ENCODE measurements around the gene OR56A4.
A peak's percentile ranks its signal among the peaks of the same experiment; 100 is the strongest.
"Not testable (repeated sequence)": the region's sequence is repeated elsewhere in the genome, so short reads cannot be mapped to it uniquely, and the experiment has no call there.

Gene OR56A4

DNA sequence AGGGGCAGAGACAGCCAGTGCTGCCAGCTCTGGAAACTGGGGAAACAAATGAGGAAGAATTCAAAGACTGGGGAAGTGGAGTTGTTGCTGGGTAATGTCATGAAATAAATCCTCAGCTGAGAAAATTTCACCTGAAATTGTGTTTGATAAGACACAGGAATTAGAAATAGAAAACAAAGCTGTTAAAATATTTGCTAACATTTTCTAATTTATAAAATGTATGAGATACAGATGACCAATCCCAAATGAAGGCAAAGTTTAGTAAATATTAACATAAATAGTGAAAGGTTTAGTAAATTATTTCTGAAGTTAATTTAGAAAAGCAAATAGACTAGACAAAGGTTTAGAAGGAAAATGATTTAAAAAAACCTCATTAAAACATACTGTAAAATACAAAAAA is 38.4 kb downstream of the OR56A4 start, which contains the start of gene OR56A5:
OR56A5 (minus strand) TSS at position 101 of the 400 bp plus-strand sequence; CDS start at position 101, 0 bp downstream.
- CTCF ChIA-PET: no interaction called here

DNA sequence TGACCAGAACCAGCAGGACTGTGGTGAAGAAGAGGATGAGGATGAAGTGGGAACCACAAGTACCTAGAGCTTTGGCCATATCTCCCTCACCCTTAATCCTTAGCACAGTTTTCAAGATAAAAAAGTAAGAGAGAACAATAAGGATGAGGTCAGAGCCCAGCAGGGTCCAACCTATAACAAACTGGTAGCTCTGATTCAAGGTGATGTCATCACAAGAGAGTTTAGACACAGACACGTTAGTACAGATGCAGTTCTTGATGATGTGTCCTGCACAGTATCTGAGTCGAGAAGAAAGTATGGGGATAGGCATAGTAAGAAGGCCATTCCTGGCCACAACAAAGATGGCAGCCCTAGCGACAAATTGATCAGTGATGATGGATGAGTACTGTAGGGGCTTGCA is 39.0 kb downstream of the OR56A4 start:
- Histone ChIP-seq H3K9me3 (ENCODE audit: control insufficient read depth, insufficient read depth, low read depth, low read length) (no peaks in the 10 kb centered on the region), H3K36me3 (ENCODE audit: control insufficient read depth in 2 of 2, insufficient read depth in 1 of 2, low read length in 2 of 2) (no peaks in the 10 kb centered on the region), H3K4me1 (ENCODE audit: control insufficient read depth, insufficient read depth, low read length) (no peaks in the 10 kb centered on the region), H3K27ac (ENCODE audit: extremely low read depth, low read depth, low read length) (no peak overlapping the region), H3K4me3 (ENCODE audit: low read depth, low read length) (no peak overlapping the region)
- ChIA-PET POLR2A (no interaction called here), CTCF (no interaction called here)
- peak; percentile 69 for TF ChIP-seq ZBTB21 (tag by site-specific recombination; IDR thresholded peaks at IDR 0.05)
- TF ChIP-seq KLF8 (tag by site-specific recombination; IDR thresholded peaks at IDR 0.05): no peak
- TF ChIP-seq ZNF658 (tag by site-specific recombination; IDR thresholded peaks at IDR 0.05): no peak
- TF ChIP-seq, protein P1, sequence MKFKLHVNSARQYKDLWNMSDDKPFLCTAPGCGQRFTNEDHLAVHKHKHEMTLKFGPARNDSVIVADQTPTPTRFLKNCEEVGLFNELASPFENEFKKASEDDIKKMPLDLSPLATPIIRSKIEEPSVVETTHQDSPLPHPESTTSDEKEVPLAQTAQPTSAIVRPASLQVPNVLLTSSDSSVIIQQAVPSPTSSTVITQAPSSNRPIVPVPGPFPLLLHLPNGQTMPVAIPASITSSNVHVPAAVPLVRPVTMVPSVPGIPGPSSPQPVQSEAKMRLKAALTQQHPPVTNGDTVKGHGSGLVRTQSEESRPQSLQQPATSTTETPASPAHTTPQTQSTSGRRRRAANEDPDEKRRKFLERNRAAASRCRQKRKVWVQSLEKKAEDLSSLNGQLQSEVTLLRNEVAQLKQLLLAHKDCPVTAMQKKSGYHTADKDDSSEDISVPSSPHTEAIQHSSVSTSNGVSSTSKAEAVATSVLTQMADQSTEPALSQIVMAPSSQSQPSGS (tag by site-specific recombination; IDR thresholded peaks at IDR 0.05; ENCODE audit: low read depth): peak; percentile 39; the same call in 1 of the 2 replicates

More for the DNA sequence above, 38.4 kb downstream of the OR56A4 start, which contains the start of gene OR56A5:
- Histone ChIP-seq H3K4me1 (ENCODE audit: control insufficient read depth, insufficient read depth, low read length) (no peaks in the 10 kb centered on the region), H3K27ac (ENCODE audit: extremely low read depth, low read depth, low read length) (no peak within 1 kb of the TSS), H3K4me3 (ENCODE audit: low read depth, low read length) (no peak within 1 kb of the TSS), H3K9me3 (ENCODE audit: control insufficient read depth, insufficient read depth, low read depth, low read length) (no peaks in the 10 kb centered on the region), H3K36me3 (ENCODE audit: control insufficient read depth in 2 of 2, insufficient read depth in 1 of 2, low read length in 2 of 2) (no peaks in the 10 kb centered on the region)
- POLR2A ChIA-PET: no interaction called here
- TF ChIP-seq RBAK (tag by site-specific recombination; IDR thresholded peaks at IDR 0.05): no peak

DNA sequence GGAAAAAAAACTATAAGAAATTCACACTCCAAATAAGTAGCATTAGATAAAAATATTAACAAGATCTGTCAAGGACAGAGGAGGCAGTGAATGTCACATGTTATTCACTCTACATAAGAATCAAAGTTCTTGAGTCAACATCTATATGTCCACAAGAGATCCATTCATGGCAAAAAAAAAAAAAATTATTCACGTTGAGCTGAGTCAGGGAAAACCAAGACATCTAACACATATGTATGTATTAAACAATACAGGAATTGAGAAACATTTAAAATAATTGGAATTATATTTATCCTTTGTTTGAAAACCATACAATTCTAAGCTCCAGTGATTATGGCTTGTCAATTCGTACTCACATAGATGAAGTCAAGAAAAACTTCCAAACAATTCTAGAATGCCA is 39.8 kb downstream of the OR56A4 start:
- POLR2A ChIA-PET: no interaction called here
- no peak overlapping the region for H3K27ac ChIP-seq (ENCODE audit: extremely low read depth, low read depth, low read length)
- CTCF ChIA-PET: no interaction called here
- H3K4me1 ChIP-seq (ENCODE audit: control insufficient read depth, insufficient read depth, low read length): no peaks in the 10 kb centered on the region
- no peaks in the 10 kb centered on the region for H3K36me3 ChIP-seq (ENCODE audit: control insufficient read depth in 2 of 2, insufficient read depth in 1 of 2, low read length in 2 of 2)
- H3K9me3 ChIP-seq (ENCODE audit: control insufficient read depth, insufficient read depth, low read depth, low read length): no peaks in the 10 kb centered on the region
- no peak overlapping the region for H3K4me3 ChIP-seq (ENCODE audit: low read depth, low read length)
- no peak for TF ChIP-seq HOXA7 (CRISPR knock-in tag; IDR thresholded peaks at IDR 0.05; ENCODE audit: borderline replicate concordance)
- TF ChIP-seq ZNF654 (tag by site-specific recombination; IDR thresholded peaks at IDR 0.05; ENCODE audit: low read depth): no peak
- no peak for TF ChIP-seq SALL2 (tag by site-specific recombination; IDR thresholded peaks at IDR 0.05; ENCODE audit: borderline replicate concordance)
- TF ChIP-seq ZNF473 (tag by site-specific recombination; IDR thresholded peaks at IDR 0.05): no peak
- TF ChIP-seq ZNF48 (tag by site-specific recombination; IDR thresholded peaks at IDR 0.05): no peak
- TF ChIP-seq ZNF677 (tag by site-specific recombination; IDR thresholded peaks at IDR 0.05): no peak
- no peak for TF ChIP-seq ZNF791 (tag by site-specific recombination; IDR thresholded peaks at IDR 0.05)
- no peak for TF ChIP-seq ZNF132 (tag by site-specific recombination; IDR thresholded peaks at IDR 0.05; ENCODE audit: borderline replicate concordance)
- TF ChIP-seq ZSCAN16 (tag by site-specific recombination; IDR thresholded peaks at IDR 0.05): no peak
- TF ChIP-seq ZNF555 (tag by site-specific recombination; conservative IDR thresholded peaks at IDR 0.05): no peak
- TF ChIP-seq, protein P2, sequence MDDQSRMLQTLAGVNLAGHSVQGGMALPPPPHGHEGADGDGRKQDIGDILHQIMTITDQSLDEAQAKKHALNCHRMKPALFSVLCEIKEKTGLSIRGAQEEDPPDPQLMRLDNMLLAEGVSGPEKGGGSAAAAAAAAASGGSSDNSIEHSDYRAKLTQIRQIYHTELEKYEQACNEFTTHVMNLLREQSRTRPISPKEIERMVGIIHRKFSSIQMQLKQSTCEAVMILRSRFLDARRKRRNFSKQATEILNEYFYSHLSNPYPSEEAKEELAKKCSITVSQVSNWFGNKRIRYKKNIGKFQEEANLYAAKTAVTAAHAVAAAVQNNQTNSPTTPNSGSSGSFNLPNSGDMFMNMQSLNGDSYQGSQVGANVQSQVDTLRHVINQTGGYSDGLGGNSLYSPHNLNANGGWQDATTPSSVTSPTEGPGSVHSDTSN (CRISPR knock-in tag; IDR thresholded peaks at IDR 0.05): no peak
- TF ChIP-seq MEIS1 (CRISPR knock-in tag; IDR thresholded peaks at IDR 0.05; ENCODE audit: borderline replicate concordance): no peak
- TF ChIP-seq, protein P3, sequence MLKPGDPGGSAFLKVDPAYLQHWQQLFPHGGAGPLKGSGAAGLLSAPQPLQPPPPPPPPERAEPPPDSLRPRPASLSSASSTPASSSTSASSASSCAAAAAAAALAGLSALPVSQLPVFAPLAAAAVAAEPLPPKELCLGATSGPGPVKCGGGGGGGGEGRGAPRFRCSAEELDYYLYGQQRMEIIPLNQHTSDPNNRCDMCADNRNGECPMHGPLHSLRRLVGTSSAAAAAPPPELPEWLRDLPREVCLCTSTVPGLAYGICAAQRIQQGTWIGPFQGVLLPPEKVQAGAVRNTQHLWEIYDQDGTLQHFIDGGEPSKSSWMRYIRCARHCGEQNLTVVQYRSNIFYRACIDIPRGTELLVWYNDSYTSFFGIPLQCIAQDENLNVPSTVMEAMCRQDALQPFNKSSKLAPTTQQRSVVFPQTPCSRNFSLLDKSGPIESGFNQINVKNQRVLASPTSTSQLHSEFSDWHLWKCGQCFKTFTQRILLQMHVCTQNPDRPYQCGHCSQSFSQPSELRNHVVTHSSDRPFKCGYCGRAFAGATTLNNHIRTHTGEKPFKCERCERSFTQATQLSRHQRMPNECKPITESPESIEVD (tag by site-specific recombination; IDR thresholded peaks at IDR 0.05): no peak
- TF ChIP-seq ZBTB7A (tag by site-specific recombination; IDR thresholded peaks at IDR 0.05; ENCODE audit: low read depth): no peak
- TF ChIP-seq, protein P4, sequence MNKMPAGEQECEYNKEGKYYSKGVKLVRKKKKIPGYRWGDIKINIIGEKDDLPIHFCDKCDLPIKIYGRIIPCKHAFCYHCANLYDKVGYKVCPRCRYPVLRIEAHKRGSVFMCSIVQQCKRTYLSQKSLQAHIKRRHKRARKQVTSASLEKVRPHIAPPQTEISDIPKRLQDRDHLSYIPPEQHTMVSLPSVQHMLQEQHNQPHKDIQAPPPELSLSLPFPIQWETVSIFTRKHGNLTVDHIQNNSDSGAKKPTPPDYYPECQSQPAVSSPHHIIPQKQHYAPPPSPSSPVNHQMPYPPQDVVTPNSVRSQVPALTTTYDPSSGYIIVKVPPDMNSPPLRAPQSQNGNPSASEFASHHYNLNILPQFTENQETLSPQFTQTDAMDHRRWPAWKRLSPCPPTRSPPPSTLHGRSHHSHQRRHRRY (tag by site-specific recombination; IDR thresholded peaks at IDR 0.05): no peak

DNA sequence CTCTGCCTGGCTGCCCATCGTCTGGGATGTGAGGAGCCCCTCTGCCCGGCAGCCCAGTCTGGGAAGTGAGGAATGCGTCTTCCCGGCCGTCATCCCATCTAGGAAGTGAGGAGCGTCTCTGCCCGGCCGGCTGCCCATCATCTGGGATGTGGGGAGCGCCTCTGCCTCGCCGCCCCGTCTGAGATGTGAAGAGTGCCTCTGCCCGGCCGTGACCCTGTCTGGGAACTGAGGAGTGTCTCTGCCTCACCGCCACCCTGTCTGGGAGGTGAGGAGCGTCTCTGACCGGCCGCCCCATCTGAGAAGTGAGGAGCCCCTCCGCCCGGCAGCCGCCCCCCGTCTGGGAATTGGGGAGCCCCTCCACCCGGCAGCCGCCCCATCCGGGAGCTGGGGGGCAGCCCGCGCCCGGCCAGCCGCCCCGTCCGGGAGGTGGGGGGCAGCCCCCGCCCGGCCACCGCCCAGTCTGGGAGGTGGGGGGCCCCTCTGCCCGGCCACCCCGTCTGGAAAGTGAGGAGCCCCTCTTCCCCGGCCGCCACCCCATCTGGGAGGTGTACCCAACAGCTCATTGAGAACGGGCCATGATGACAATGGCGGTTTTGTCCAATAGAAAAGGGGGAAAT is 45.9 kb downstream of the OR56A4 start:
- H3K36me3 ChIP-seq (ENCODE audit: control insufficient read depth in 2 of 2, insufficient read depth in 1 of 2, low read length in 2 of 2); H3K27ac ChIP-seq (ENCODE audit: extremely low read depth, low read depth, low read length); H3K4me3 ChIP-seq (ENCODE audit: low read depth, low read length); POLR2A ChIA-PET; H3K9me3 ChIP-seq (ENCODE audit: control insufficient read depth, insufficient read depth, low read depth, low read length); CTCF ChIA-PET; H3K4me1 ChIP-seq (ENCODE audit: control insufficient read depth, insufficient read depth, low read length): not testable (repeated sequence)
